Dermis microvascular lymphatic vessel endothelial cell (primary cell): ENCODE data around the gene RPTOR. TPM values are rescaled to one million over a fixed set of nuclear protein-coding genes. Genes with fewer than 3 reads are reported as not detected.

Experiments used
- DNase-seq, 2 donors: peaks; one replicate each; pipeline versions ENCODE4 v3.0.0 to v3.0.0-alpha.2; 2010; ENCODE audit warnings: low read depth in 2 of 2
- total RNA-seq: library from RNA; depleted of rRNA; stranded (reverse); fragments of >200 nt; gene quantifications from 2 replicates; pipeline ENCODE4 v1.2.1, GENCODE V29; 2014

Gene RPTOR
- total RNA-seq, 1 donor from 2014 or later, result 10.5 TPM

DNA sequence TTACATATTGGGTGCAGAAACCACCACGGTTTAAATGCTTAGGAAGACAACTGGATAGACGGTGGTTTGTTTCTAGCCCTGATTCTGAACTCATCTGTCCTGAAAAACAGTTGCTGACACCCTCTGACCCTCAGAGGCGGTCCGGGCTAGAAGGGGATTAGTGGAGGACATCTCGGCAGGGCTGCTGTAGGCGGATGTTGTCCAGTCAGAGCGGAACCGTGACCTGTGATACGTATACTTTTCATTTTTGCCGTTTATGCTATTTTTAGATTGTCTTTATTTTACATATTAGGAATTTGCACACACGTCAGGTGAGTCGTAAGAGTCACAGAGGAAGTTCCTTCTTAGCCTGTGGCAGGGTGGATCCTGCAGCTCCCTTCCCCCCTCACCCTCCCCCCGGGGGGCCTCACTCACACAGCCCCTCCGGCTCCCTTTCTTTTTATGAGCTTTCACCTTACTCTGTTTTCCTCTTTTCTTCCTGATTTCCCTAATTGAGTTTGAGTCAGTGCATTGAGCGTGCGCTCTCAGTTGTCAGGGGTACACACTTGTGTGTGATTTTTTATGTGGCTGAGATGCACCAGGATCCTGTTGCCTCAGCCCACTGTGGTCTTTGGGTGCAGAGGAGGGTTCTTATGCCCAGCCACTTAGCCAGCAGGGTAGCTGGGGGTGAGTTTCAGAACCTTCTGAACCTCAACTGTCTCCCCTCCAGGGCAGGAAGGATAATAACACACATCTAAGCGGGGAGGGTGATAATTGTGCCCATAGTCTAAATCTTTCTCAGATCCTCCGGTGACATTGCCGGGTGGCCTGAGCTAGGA, 236.0 kb downstream of the RPTOR start:
- no peak for DNase-seq

DNA sequence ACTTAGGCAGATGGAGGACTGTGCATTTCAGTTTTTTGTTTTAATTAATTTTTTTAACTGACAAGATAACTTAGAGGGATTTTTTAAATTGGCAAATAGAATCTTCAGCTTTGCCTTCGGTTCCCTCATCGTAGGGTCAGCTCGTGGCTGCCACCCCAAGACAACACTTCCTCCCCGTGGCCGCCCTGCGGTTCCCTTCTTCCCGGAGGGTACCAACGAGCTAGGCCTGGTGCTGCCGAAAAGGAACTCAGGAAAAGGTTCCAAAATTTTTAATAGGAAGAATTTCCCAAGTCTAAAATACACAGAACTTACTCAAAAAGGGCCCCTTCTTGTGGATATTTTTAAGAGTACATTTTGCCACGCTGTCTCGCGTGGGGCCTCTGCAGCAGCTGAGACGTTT, 236.6 kb downstream of the RPTOR start:
- no peak for DNase-seq

- no peak for DNase-seq
These were observed 237.2 kb downstream of the RPTOR start for GRCh38 chr17:80781807-80782277.

GRCh38 chr17:80782536-80783427, 238.1 kb downstream of the RPTOR start:
- DNase-seq, result peak in 1 of 2 donors; percentile 88

DNA sequence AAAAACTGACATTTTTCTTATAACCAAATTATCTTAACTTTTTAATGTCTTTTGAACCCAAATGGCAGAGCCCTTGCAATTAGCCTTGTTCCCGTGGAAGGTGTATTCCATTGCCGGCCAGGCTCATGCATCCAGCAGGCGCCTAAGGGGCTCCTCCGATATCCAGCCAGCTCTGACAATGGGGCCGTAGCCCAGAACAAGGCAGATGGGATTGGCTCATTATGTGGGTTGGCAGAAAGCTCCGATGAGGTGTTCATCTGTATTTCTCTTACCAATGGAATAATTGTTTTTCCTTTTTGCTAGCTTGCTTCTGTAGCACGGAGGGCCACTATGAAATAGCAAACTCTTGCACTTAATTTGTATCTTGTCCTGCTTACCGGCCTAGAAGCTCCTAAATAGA, 238.8 kb downstream of the RPTOR start:
- DNase-seq, result no peak

DNA sequence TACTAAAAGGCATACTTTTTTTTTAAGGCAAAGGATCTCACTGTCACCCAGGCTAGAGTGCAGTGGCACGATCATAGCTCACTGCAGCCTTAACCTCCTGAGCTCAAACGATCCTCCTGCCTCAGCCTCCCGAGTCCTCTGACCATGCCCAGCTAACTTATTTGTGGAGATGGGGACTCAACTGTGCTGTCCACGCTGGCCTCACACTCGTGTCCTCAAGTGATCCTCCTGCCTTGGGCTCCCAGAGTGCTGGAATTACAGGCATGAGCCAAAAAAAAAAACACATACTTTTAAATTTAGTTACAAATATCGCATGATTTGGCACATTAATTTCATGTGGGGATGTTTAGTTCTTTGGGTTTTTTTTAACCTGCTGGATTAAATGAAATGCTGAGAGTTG, 239.3 kb downstream of the RPTOR start:
- no peak for DNase-seq

GRCh38 chr17:80785477-80786178, 241.0 kb downstream of the RPTOR start:
- no peak for DNase-seq

DNA sequence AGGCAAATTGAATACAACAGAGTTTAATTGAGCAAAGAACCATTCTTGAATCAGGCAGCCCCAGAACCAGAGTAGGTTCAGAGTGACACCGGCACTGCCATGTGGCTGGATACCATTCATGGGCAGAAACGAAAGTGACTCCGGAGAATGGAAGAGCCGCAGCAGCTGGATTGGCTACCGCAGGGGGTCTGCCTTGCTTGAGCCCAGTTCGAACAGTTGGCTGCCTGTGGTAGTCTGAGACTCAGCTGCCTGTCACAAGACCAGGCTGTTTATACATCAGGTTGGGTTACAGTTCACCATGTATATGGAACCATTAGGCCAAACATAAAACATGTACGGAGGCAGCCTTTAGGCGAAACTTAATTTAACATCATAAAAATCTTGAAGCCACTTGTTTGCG, 241.8 kb downstream of the RPTOR start:
- no peak for DNase-seq

GRCh38 chr17:80786887-80787286, 242.2 kb downstream of the RPTOR start:
- no peak for DNase-seq

- no peak for DNase-seq
These were observed 243.2 kb downstream of the RPTOR start for GRCh38 chr17:80787881-80788280.

DNA sequence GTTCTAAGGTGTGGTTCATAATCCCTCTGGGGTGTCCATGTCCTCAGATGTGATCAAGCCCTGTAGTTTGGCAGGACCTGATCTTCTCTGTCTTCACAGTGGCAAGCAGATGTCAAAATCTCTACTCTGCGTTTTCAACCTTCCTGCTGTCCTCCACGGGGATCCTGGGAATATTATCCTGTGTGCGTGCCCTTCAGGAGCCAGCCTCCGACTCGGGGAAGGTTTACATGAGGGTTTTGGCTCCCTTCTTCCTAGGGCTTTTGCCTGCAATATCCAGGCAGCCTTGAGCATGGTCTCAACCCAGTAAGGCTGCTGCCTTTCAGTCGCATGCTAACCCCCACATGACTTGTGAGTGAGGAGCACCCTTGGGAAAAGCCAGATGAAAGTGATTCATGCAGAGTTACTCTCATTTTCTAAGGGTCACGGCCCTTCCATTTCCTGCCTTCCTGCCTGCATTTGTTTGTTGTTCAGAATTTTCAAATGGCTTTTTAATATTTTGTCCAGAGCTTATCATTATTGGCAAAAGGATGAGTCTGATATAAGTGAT, 244.8 kb downstream of the RPTOR start:
- DNase-seq, result peak; percentile 67 to 96

- DNase-seq, result peak; percentile 11 to 88
These were observed 245.6 kb downstream of the RPTOR start for GRCh38 chr17:80790021-80790765.

GRCh38 chr17:80790981-80791742, 246.5 kb downstream of the RPTOR start:
- DNase-seq, result no peak

GRCh38 chr17:80791758-80792284, 247.2 kb downstream of the RPTOR start:
- DNase-seq, result peak; percentile 88 to 99

DNA sequence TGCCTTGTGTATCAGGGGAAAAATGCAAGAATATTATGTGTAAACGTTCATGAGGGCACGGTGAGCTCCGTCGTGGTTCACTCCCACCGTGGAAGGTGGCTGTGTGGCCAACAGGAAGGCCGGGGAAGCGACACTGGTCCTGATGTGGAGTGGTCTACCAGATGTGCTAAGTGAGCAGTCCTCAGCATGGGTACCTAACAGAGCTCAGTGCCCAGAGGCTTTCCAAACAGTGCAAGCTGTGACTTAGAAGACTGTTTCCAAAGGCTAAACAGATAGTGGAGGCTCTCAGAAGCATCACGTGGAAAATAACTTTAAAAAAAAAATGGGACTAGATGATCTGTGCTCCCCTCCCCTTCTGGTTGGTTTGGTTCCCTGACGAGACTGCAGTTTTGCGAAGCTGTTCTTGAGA, 247.7 kb downstream of the RPTOR start:
- no peak for DNase-seq

- no peak for DNase-seq
These were observed 248.8 kb downstream of the RPTOR start for GRCh38 chr17:80793421-80793820.

DNA sequence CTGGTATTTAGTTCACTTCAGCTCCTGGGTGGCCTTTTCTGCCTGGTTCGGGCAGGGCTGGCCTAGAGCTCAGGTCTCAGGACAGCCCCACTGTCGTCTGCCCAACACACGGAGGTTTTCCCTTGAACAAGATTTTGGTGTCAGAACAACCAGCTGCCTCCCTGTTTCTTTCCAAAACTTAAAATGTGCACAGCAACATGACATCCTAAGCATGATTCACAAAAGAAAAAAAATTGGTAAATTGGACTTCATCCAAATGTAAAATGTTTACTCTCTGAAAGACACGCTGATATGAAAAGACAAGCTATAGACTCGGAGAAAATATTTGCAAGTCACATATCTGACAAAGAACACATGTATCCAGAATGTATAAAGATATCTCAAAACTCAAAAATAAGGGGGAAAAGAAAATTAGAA, 249.2 kb downstream of the RPTOR start:
- peak; percentile 45 to 79 for DNase-seq

DNA sequence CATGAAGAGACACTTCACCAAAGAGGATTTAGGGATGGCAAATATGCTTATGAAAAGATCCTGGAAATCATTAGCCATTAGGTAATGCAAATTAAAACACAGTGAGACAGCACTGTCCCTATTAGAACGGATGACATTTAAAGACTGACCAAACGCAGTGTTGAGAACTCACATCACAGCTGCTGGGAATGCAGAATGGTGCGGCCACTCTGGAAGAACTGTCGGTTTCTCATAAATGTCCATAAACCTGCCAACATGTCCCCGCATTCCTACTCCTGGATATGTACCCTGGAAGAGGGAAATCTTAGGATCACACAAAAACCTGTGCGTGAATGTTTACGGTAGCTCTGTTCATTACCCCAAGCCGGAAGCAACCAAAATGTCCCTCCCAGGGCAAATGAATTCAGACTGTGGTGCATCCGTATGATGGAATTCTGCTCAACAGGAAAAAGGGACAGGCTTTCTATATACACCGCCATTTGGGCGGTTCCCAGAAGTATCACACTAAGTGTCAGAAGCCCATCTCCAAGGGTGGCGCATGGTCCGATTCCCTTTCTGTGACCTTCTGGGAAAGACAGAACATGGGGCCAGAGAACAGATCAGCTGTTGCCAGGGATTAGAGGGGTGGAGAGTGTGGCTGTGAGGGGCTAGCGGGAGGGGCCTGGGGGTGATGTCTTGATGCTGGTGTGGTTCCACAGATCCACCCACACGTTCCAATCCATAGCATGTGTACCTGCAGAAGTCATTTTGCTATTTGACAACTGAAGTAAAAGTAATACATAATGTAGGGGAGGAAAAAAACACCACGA, 249.8 kb downstream of the RPTOR start:
- no peak for DNase-seq

DNA sequence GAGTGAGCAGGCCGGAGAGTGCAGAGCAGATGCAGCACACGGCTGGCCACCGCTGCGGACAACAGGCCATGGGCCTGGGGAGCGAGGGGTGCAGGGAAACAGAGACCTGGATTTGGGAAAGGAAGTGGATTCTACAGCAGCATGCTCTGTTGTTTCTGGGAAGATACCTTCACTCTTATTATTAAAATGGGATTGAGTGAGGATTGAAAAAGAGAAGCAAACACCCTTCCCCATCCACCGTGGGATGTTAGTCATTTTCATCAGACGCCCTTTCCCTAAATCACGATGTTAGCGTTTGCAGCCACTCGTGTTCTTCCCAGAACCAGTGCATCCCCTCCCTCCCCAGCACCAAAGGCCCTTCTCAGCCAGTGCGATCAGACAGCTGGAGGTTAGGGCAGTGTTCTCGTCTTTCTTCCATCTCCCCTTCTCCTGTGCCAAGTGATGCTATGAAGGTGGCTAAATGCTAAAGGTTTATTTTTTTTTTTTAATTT, 250.5 kb downstream of the RPTOR start:
- DNase-seq, result no peak
